GM23248 (cell line): ENCODE data around the gene POMT2.

Source experiments
- EZH2 ChIP-seq: fragments of 200-600 bp; sonication (generic); IDR thresholded peaks from 2 replicates; pipeline ENCODE4 v1.6.1; 2018; ENCODE audit warnings: antibody characterized with exemption, mild to moderate bottlenecking; ENCODE audit not compliant: insufficient read depth, poor library complexity, severe bottlenecking
- EZH2phosphoT487 ChIP-seq: fragments of 200-600 bp; sonication (generic); IDR thresholded peaks from 2 replicates; pipeline ENCODE4 v1.6.1; 2018; ENCODE audit warnings: antibody characterized with exemption, moderate library complexity, mild to moderate bottlenecking, low read depth; ENCODE audit not compliant: insufficient read depth

- TF ChIP-seq EZH2phosphoT487: no peak
- no peak for TF ChIP-seq EZH2
Measured at GRCh38 chr14:77239412-77239811, 81.3 kb downstream of the POMT2 start.
